Left lobe of liver (tissue), 2 donors: ENCODE measurements around the gene ATP8A2. TPM values are rescaled to one million over a fixed set of nuclear protein-coding genes. Genes with fewer than 3 reads are reported as not detected.

Experiments used
- ATAC-seq: fragments of 200-7000 bp; cut with Tn5 transposase; one replicate; pipeline ENCODE4 v1.9.1; 2020; ENCODE audit warnings: mild to moderate bottlenecking, moderate library complexity
- DNase-seq: peaks from one replicate; pipeline ENCODE4 v3.0.0-alpha.2; 2020; ENCODE audit warnings: low spot score
- total RNA-seq: library from RNA; stranded (reverse); gene quantifications from one replicate; pipeline ENCODE4 v1.2.1, GENCODE V29; 2021
- donor health status: DM: no; HTN: no; CAD: no; lungs with moderate emphysema.
- donor health status: DM: no; HTN: yes; CAD: no.

The ATP8A2 gene
- total RNA-seq, 1 donor from 2014 or later = not detected

- DNase-seq (no peak), ATAC-seq (no peak)
Observed at GRCh38 chr13:26021516-26021915, 649.7 kb downstream of the ATP8A2 start.

DNA sequence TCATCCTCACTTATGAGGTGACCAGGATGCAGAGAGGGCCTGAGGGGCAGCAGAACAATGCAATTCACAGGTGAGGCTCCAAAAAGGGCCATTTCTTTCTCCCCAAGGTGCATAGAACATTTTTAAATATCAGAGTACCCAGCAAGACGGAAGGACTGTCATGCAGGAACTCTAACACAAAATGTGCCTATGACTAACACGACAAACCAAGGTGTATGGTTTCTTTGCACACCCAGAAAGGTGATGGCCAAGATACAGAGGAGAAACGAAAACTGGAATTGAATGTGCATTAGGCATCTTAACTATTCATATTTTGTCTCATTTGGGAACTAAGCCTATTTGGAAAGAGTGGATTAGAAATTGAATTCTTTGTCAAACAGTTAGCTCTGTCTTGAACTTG is 650.2 kb downstream of the ATP8A2 start:
- ATAC-seq (no peak), DNase-seq (no peak)

DNA sequence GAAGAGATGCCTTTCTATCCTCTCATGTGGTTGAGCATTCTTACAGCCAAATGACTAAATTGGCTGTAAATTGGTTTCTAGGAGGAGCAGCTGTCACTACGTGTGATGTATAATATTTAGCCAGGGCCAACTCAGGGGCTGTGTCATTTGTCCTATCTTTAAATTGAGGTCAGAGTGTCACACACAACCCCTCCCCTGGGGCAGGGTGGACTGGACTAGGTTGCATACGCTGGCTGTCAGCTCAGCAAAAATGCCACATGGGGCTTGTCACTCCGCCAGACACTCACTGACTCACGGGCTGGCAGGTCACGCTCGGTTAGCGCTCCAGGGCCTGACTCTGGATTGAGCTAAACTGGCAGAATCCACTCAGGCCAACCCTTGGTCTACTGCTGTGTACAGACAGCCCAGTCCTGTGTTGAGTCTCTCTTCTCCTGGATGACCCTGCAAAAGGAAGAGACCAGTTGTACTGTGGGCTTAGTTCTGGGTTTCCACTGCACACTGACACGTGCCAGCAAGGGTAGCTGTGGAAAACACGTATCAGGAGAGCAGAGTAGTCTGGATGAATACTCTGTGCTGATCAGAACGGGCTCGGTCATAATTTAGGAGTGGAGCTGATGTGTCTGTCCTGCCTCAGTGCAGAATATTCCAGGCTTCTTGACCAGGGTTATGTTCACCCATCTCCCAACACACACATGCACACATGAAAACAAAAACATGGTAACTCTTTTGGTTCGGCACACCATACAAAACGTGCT is 650.9 kb downstream of the ATP8A2 start:
- ATAC-seq (peak; percentile 52), DNase-seq (no peak)

DNA sequence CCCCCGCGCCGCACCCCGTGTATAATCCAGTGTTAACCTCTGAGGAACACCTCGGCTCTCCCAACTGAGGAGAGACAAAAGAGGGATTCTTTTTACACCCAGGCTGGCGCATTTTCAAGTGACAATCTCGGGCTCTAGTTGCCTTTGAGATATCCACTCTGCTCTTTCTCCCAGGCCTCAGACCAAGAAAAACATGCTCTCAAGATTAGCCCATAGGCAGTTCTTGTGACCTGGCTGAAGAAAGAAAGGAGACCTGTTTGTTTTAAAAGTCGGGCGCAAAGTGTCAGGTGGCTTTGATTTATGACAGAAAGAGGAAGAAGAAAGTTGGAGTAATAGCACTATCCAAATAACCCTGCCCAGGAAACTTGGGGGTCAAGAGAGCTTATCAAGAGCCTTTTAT is 652.8 kb downstream of the ATP8A2 start:
- no peak for ATAC-seq
- DNase-seq = no peak

- DNase-seq = no peak
- no peak for ATAC-seq
Observed at GRCh38 chr13:26025196-26025595, 653.4 kb downstream of the ATP8A2 start.

DNA sequence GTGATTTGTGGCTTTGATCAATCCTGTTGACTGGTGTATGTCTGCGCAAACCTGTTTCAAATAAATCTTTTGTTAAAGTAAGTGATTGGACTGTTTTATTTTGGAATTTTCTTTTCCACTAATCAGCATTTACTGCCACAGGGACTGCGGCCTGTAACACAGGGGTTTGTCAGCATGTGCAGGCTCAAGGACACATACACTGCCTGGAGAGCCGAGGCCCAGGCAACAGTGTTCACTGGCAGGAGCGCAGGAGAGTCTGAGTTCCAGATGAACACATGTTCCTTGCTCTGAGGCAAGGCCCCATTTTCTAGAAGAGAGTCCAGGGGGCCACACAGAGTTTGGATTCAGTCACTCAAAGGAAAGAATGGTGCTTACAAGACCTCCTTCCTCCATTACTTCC is 654.0 kb downstream of the ATP8A2 start:
- no peak for ATAC-seq

DNA sequence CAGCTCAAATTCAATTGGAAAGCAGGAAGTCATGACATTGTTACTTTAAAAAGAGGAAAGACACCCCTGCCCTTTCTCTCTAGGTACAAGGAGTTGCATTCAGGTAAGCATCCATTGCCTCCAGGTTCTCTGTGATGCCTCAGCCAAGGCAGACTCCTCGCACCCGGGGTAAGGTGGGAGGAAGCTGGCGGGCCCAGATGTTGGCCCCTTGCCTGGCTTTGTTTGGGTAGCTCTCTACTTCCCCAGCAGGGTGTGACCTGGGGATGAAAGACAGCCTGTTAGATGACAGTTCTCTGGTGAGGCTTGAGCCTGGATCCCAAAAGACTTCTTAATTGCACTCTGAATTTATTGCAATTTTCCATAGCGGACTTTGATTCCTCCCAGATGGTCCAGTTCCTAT is 654.4 kb downstream of the ATP8A2 start:
- no peak for ATAC-seq
- DNase-seq = no peak

More for the DNA sequence above, 654.0 kb downstream of the ATP8A2 start:
- no peak for DNase-seq

DNA sequence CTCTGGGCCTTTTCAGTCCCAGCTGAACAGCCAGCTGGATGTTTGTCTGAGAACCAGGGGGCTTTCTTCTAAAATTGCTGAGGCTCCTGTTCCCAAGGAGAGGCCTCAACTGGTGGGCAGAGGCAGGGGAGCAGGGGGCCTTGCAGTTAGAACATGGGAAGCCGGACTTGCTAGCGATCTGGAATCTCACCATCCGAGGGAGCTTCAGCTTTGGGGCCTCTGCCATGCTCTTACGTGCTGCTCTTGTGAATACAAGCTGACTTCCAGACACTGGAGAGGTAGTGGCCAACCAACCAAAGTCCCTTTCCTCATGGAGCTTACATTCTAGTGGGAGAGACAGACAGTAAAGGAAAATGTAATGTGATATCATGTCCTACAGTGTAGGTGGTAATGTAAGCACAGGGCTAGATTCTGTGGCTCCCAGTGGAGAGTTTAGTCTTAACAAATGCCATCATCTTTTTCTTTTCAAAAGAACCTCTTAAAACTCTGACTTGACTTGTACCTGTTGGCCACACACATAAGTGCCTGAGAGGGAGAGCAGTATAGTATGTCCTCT is 657.9 kb downstream of the ATP8A2 start:
- no peak for ATAC-seq
- DNase-seq = no peak

DNA sequence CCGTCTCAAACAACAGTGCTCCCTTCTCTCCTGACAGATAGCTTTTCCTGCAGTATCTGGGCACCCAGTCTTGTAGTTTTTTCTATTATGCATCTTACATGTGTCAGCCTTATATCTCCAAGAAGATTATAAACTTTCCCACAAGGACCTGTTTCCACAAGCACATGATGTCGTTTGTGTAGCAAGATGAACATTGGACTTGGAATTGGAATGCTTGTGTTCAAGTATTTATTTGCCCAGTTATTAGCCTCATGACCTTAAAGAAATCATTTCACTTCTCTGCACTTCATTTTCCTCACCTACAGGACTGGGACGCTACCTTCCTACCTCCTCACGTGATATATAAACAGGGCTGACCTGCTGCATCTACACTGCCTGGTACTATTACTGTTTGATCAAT is 658.6 kb downstream of the ATP8A2 start:
- ATAC-seq (no peak), DNase-seq (no peak)

GRCh38 chr13:26034018-26034417 is 662.2 kb downstream of the ATP8A2 start:
- no peak for ATAC-seq
- no peak for DNase-seq

DNA sequence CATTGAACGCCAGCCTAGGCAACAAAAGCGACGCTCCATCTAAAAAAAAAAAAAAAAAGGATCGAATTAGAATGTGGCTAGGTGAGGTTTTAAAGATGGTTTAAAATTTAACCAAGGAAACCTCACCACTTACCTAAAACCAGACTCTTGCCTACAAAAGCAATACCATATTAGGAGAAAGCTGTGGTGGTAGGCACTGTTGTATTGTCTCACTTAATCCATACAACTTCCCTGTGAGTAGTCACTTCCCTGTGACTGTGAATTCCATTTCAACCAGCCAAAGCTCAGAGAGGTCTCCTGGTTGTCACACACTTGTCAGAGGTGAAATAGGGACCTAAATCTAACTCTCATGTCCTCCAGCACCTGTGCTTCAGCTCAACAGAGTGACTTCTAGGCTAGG is 664.6 kb downstream of the ATP8A2 start:
- DNase-seq = no peak
- no peak for ATAC-seq

DNA sequence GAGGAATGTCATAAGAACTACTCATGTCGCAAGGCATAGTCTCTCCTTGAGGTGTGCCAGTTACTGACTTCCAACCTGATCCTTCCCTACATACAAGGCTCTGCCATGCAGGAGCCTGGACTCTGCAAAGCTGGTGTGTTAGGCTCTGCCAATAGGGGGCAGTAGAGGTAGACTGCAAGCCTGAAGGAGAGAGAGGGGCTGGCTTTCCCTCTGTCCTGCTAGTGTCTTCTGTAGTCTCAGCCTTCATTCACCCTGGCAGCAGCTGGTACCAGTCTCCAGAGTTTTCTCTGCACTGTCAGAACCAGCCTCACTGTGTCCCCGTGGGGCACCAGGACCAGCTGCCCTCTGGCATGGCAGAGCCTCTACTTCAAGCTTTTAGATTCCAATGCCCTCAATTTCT is 665.5 kb downstream of the ATP8A2 start:
- ATAC-seq (no peak), DNase-seq (no peak)

- ATAC-seq = no peak
- DNase-seq = no peak
Observed at GRCh38 chr13:26038931-26039475, 667.2 kb downstream of the ATP8A2 start.

- DNase-seq (no peak), ATAC-seq (no peak)
Observed at GRCh38 chr13:26041444-26041843, 669.7 kb downstream of the ATP8A2 start.

- ATAC-seq (no peak), DNase-seq (no peak)
Observed at GRCh38 chr13:26042785-26043184, 671.0 kb downstream of the ATP8A2 start.

DNA sequence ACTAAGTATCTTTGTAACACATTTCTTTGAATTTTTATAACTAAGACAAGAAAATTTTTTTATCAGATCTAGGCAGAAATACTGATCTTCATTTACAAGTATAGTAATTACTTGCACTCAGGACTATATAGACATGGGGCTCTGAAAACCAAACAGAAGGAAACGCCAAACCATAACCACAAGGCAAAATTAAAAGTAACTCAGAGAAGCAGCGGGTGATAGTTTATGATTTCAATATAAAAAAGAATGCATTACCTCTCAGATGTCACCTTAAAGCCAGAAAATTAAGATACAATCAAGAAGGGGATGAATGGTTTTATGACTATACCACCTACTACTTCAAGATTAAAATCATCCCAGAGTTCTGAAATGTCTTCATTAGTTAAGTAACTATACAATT is 673.4 kb downstream of the ATP8A2 start:
- ATAC-seq (no peak), DNase-seq (no peak)

GRCh38 chr13:26046639-26047038 is 674.9 kb downstream of the ATP8A2 start:
- DNase-seq = no peak
- ATAC-seq = no peak

GRCh38 chr13:26047040-26047439 is 675.3 kb downstream of the ATP8A2 start:
- ATAC-seq = no peak

DNA sequence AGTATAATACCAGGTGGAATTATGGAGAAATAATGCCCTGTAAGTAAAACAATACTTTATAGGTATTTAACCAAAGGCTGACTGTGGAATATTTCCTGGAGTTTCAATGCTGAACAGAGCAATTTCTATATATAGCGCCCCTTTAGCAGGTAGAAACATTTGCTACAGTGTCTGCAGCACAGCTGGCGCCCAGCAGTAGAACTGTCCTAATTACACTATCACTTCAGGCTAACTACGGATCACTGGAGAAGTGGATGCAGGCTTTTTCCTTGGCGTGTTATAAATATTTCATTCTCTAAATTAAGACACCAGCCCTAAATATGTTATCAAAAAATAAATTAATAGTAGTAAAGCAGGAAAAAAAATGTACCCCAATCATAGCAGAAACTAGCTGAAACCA is 677.0 kb downstream of the ATP8A2 start:
- ATAC-seq (no peak), DNase-seq (no peak)

More at GRCh38 chr13:26047040-26047439, 675.3 kb downstream of the ATP8A2 start:
- DNase-seq = no peak

DNA sequence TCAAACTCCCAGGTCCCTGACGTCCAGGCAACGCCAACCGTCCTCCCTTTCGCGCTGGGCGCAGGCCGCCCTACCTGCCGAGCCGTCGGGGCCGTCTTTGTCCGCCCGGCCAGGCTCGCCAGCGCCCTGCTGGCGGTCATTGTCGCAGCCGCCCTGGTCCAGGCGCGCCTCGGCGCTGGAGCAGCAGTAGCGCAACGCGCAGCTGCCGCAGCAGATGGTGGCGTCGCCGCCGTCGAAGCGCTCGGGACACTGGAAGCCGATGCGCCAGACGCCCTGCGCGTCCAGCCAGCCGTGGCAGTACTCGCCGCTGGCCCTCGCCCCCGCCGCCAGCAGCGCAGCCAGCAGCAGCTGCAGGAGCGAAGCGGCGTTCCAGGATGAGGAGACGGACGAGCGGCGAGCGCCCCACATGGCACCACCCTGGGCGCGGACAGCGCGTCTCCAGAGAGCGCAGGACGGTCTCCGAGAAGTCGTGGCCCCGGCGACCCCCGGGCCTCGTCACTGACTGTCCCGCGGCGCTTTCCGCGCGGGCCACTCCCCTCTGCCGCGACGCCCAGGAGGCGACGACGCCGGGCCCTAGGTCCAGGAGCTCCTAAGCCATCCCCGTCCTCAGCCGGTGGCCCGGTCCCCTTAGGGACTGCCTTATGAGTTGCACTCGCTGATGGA is 678.9 kb downstream of the ATP8A2 start:
- ATAC-seq (no peak), DNase-seq (no peak)

DNA sequence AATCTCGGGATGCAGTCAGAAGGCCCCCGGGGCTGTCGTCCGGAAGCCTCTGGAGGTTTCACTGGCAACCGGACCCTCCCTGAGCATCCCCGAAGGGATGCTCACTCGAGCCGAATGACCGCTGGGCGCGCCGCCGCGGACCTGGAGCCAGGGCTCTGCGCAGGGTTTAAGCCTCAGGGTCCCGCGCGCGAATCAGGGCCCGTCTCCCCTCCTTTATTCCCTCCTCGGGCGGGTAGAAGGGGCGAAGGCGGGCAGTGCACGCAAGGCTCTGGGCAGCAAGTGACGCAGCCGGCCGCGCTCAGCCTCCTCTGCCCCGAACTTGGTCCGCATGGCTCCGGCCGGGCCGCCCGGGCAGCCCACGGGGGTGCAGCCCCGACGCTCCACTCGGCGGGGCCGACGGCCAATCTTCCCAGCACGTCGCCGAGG is 679.5 kb downstream of the ATP8A2 start:
- no peak for DNase-seq
- no peak for ATAC-seq
